Esophagus muscularis mucosa (tissue), 4 donors: Measurements from ENCODE around the gene USP48. TPM values are rescaled to one million over a fixed set of nuclear protein-coding genes. Genes with fewer than 3 reads are reported as not detected.

ENCODE experiments used
- DNase-seq: peaks from one replicate; pipeline ENCODE4 v3.0.0-alpha.2; 2017; ENCODE audit errors: extremely low spot score
- H3K27ac ChIP-seq, 4 donors: fragments of 200-600 bp; sonication (generic); replicated peaks in 1 of 4; 1 replicate in 3 of 4; 2 replicates in 1 of 4; pipeline ENCODE4 v1.5.1; 2016 to 2019; ENCODE audit warnings: mild to moderate bottlenecking in 1 of 4
- H3K27me3 ChIP-seq, 4 donors: fragments of 200-600 bp; sonication (generic); one replicate each; pipeline versions ENCODE4 v1.5.1 to v1.6.0; 2016 to 2019
- H3K36me3 ChIP-seq, 4 donors: fragments of 200-600 bp; sonication (generic); one replicate each; pipeline ENCODE4 v1.5.1; 2016 to 2019
- H3K4me1 ChIP-seq, 4 donors: fragments of 200-600 bp; sonication (generic); one replicate each; pipeline ENCODE4 v1.5.1; 2016 to 2019
- H3K4me3 ChIP-seq, 4 donors: fragments of 200-600 bp; sonication (generic); 1 replicate in 2 of 4; 2 replicates in 2 of 4; pipeline ENCODE4 v1.5.1; 2016 to 2019; ENCODE audit warnings: mild to moderate bottlenecking in 4 of 4, moderate library complexity in 1 of 4
- H3K9me3 ChIP-seq, 4 donors: fragments of 200-600 bp; sonication (generic); 1 replicate in 3 of 4; 2 replicates in 1 of 4; pipeline ENCODE4 v1.5.1; 2016 to 2019
- EP300 ChIP-seq: sonication (generic); formaldehyde crosslinking; IDR thresholded peaks from one replicate; pipeline ENCODE4 v1.6.1; 2017; ENCODE audit warnings: antibody characterized with exemption
- POLR2A ChIP-seq: fragments of 450-650 bp; IDR thresholded peaks from one replicate; pipeline ENCODE4 v1.6.1; 2017; ENCODE audit warnings: antibody characterized with exemption, moderate library complexity, mild to moderate bottlenecking, low read depth
- POLR2AphosphoS5 ChIP-seq, 2 donors: sonication (generic); formaldehyde crosslinking; IDR thresholded peaks; one replicate each; pipeline ENCODE4 v1.6.1; 2017; ENCODE audit warnings: antibody characterized with exemption in 2 of 2
- WGBS: methylation state at CpG from one replicate; pipeline ENCODE4 v1.1.5; 2018; 5-methylcytosine and 5-hydroxymethylcytosine counted together
- intact Hi-C: fragments of 100-400 bp; cut with DNase I; formaldehyde crosslinking; loops from one replicate; pipeline ENCODE4 v1.15.1; 2023
- total RNA-seq, 4 donors: library from RNA; depleted of rRNA; stranded (reverse); fragments of >200 nt; gene quantifications; one replicate each; pipeline versions ENCODE4 v1.1.0 to v1.2.1, GENCODE V29; 2016
- TF ChIP-seq, protein P1 (sequence below), 3 experiments: fragments of 200-600 bp in 2 of 3; fragments of 450-650 bp in 1 of 3; sonication (generic) in 2 of 3; IDR thresholded peaks; one replicate each; pipeline ENCODE4 v1.5.1; 2017 to 2019; ENCODE audit warnings: antibody characterized with exemption in 3 of 3, mild to moderate bottlenecking in 2 of 3, moderate library complexity in 1 of 3

Gene USP48
- total RNA-seq, 4 donors from 2014 or later = 29.3 to 46.5 (median 37.7) TPM

DNA sequence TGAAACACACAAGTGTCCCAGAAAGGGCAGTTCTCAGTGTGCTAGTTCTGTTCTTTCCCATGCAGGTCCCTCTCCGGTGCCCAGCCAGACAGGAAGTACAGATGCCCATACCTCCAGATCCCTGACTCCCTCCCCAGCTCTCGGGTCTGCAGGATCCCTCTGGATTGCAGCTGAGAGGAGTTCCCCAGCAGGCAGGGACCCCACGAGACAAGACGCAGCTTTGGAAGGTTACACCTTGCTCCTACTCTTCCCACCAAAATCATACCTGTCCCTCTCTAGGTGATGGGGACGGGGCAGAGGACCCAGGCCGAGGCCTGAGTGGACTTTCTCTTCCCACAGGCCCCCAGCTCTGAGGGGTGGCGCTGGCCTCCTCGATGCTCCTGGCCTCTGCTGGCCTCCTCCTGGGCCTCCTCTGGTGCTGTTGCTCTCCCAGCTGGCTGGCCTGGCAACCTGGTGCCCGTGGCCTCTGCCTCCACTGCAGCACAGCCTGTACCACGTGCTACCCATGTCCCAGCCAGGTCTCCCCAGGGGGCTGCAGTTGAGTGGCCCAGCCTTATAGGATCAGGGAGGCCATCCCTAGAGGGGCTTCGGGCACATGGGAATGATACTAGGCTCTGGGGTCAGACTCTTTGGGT, 38.6 kb upstream of the USP48 start:
- Histone ChIP-seq H3K4me3 (no peak overlapping the region), H3K27ac (no peak overlapping the region), H3K4me1 (peaks cover 0 to 8% (median 3%) of the 10 kb centered on the region in 4 donors), H3K27me3 (no peaks in the 10 kb centered on the region), H3K9me3 (no peaks in the 10 kb centered on the region), H3K36me3 (peaks cover 46 to 65% (median 61%) of the 10 kb centered on the region in 4 donors)
- intact Hi-C loops = no loop called here
- DNase-seq = no peak
- 93% methylated on average over 5 of the region's 11 CpGs for WGBS
- TF ChIP-seq EP300 (no peak), POLR2AphosphoS5 (IDR thresholded peaks at IDR 0.05) (no peak), POLR2A (no peak)
- TF ChIP-seq, protein P1, sequence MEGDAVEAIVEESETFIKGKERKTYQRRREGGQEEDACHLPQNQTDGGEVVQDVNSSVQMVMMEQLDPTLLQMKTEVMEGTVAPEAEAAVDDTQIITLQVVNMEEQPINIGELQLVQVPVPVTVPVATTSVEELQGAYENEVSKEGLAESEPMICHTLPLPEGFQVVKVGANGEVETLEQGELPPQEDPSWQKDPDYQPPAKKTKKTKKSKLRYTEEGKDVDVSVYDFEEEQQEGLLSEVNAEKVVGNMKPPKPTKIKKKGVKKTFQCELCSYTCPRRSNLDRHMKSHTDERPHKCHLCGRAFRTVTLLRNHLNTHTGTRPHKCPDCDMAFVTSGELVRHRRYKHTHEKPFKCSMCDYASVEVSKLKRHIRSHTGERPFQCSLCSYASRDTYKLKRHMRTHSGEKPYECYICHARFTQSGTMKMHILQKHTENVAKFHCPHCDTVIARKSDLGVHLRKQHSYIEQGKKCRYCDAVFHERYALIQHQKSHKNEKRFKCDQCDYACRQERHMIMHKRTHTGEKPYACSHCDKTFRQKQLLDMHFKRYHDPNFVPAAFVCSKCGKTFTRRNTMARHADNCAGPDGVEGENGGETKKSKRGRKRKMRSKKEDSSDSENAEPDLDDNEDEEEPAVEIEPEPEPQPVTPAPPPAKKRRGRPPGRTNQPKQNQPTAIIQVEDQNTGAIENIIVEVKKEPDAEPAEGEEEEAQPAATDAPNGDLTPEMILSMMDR (IDR thresholded peaks at IDR 0.05) = no peak

DNA sequence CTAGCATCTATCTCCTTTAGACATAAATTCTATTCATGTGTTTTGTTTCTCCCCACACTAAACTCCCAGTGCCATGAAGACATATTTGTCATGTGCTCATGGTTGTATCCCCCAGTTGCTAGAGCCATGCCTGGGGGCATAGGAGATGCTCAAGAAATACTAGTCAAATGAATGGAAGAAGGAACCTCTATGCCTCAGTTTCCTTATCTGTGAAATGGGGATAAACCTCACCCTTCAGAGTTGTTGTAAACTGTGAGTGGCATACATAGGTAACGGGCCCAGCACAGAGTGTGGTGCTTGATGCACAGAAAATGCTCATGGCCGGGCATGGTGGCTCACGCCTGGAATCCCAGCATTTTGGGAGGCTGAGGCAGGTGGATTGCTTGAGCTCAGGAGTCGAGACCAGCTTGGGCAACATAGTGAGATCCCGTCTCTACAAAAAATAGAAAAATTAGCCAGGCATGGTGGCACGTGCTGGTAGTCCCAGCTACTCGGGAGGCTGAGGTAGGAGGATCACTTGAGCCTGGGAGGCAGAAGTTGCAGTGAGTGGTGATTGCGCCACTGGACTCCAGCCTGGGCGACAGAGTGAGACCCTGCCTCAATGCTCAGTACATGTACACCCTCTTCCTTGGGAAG, 37.8 kb upstream of the USP48 start:
- intact Hi-C loops = no loop called here
- H3K9me3 ChIP-seq = no peaks in the 10 kb centered on the region
- H3K36me3 ChIP-seq = peaks cover 38 to 58% (median 53%) of the 10 kb centered on the region in 4 donors
- H3K27ac ChIP-seq = no peak overlapping the region
- H3K4me3 ChIP-seq = no peak overlapping the region
- 91% methylated on average over 5 of the region's 9 CpGs for WGBS
- H3K27me3 ChIP-seq = no peaks in the 10 kb centered on the region
- DNase-seq = no peak
- peaks cover 0 to 15% (median 4%) of the 10 kb centered on the region in 4 donors for H3K4me1 ChIP-seq
- TF ChIP-seq POLR2A (no peak), POLR2AphosphoS5 (IDR thresholded peaks at IDR 0.05) (no peak)
- TF ChIP-seq, protein P1 (IDR thresholded peaks at IDR 0.05) = no peak

DNA sequence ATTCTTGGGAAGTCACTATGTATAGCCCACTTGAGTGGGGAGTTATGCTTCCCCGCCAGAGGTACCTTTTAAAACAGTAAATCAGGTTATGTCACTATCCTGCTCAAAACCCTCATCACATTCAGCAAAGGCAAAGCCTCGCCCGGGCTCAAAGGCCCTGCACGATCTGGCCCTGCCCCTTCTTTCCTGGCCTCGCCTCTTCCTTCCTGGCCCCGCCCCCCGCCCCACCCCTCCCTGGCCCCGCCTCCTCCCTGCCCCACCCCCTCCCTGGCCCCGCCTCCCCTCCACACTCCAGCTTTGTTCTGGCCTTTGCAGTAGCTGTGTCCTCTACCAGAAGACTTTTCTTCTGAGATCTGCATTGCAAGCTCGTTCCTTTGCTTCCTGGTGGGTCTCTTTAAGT, 35.7 kb upstream of the USP48 start:
- Histone ChIP-seq H3K27ac (peak overlapping the region in 1 of 4 donors; percentile 42), H3K4me1 (peaks cover 7 to 26% (median 14%) of the 10 kb centered on the region in 4 donors), H3K27me3 (peaks cover 0 to 13% (median 8%) of the 10 kb centered on the region in 4 donors), H3K9me3 (no peaks in the 10 kb centered on the region), H3K4me3 (no peak overlapping the region), H3K36me3 (peaks cover 18 to 37% (median 32%) of the 10 kb centered on the region in 4 donors)
- TF ChIP-seq, protein P1 (IDR thresholded peaks at IDR 0.05) = no peak
- TF ChIP-seq EP300 = no peak
- intact Hi-C loops = no loop called here
- DNase-seq = no peak
- 26% methylated on average over 10 of the region's 10 CpGs for WGBS

GRCh38 chr1:21816602-21817302, 33.8 kb upstream of the USP48 start:
- intact Hi-C loops = no loop called here
- 80% methylated on average over 8 of the region's 8 CpGs for WGBS

More at GRCh38 chr1:21816602-21817302, 33.8 kb upstream of the USP48 start:
- Histone ChIP-seq H3K9me3 (no peaks in the 10 kb centered on the region), H3K4me3 (no peak overlapping the region), H3K36me3 (peaks cover 6 to 18% (median 13%) of the 10 kb centered on the region in 4 donors), H3K27ac (no peak overlapping the region), H3K4me1 (peaks cover 7 to 24% (median 14%) of the 10 kb centered on the region in 4 donors), H3K27me3 (peaks cover 0 to 15% (median 8%) of the 10 kb centered on the region in 4 donors)
- no peak for DNase-seq
- TF ChIP-seq POLR2AphosphoS5 (IDR thresholded peaks at IDR 0.05) = no peak
- no peak for TF ChIP-seq POLR2A
- no peak for TF ChIP-seq EP300
- TF ChIP-seq, protein P1 (IDR thresholded peaks at IDR 0.05) = no peak
